Amniotic epithelial cell (primary cell): ENCODE data around the gene PTH1R.

ENCODE experiments used
- DNase-seq: peaks from one replicate; pipeline ENCODE4 v3.0.0-alpha.2; 2010; ENCODE audit warnings: low read depth

Gene PTH1R

GRCh38 chr3:46913644-46914043, 36.1 kb downstream of the PTH1R start:
- peak; percentile 78 for DNase-seq

DNA sequence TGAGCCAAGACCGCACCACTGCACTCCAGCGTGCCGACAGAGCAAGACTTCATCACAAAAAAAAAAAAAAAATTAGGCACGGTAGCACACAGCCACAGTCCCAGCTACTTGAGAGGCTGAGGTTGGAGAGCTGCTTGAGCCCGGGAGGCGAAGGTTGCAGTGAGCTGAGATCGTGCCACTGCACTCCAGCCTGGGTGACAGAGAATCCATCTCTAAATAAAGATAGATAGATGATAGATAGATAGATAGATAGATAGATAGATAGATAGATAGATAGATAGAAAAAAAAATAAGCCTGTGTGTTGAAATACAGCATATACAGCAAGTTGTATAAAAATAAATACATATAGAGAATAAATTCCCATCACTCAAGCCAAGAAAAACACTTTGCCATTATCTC, 37.3 kb downstream of the PTH1R start:
- DNase-seq, result no peak

DNA sequence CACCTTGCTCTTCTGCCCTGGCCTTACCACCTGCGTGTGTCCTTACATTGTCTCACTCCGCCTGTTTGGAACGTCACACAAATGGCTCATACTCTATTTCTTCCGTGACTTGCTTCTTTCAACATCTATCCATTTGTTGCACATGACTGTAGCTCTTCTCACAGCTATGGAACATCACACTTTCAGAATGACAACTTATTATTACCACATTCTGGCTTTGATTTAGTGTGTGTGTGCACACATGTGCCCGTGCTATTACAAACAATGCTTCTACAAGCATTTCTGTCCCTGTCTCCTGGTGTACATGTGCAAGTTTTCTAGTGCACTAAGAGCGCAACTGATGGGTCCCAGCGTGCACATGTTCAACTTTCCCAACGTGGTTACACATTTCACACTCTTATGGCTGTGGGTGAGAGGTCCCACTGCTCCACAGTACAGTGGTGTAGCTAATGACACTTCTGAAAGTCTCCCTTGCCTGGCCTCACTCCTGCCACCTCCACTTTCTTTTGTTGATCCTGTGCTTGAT, 37.8 kb downstream of the PTH1R start:
- DNase-seq, result no peak

DNA sequence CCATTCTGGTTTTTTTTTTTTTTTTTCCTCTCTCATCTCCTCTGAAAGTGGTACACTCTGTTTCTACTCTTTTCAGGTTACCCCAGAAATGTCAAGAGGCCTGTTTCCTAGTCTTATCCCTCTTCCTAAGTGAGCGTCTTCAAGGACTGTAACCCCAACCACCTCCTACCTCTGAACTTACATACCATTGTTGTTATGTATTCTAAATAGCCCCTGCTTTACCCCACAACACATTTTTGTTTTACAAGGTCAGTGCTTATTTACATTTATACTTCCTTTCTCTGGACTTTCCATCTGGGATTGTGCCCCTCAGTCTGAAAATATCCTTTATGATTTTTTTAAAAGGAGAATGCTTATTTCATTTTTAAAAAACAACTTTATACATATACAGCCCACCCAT, 38.8 kb downstream of the PTH1R start:
- no peak for DNase-seq

DNA sequence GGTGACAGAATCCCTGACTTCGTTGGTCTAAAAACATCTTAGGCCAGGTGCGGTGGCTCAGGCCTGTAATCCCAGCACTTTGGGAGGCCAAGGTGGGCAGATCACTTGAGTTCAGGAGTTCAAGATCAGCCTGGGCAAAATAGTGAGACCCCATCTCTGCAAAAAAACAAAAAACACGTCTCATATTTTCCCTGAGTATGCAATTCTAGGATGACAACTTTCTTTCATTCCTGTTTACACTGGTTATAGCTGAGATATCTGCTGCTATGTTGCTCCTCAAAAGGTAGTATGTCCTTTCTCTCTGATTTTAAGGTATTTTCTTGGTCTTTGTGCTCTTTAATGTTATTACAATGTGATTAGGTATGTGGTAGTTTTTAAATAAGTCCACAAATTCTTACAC, 39.3 kb downstream of the PTH1R start:
- no peak for DNase-seq

DNA sequence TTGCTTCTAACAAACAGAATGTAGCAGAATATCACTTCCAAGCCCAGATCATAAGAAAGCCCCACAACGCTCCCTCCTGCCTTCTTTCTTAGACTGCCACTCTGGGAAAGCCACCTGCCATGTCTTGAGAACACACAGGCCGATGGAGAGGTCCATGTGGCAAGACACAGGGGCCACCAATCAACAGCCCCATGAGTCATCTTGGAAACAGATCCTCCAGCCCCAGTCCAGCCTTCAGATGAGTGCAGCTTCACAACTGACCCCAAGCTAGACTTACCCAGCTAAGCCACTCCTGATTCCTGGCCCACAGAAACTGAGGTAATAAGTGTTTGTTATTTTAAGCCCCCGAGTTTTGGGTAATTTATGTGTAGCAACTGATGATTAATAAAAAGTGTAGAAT, 39.7 kb downstream of the PTH1R start:
- no peak for DNase-seq

- DNase-seq, result no peak
These were observed 40.7 kb downstream of the PTH1R start for GRCh38 chr3:46918202-46918601.

- DNase-seq, result no peak
These were observed 41.1 kb downstream of the PTH1R start for GRCh38 chr3:46918634-46919033.

GRCh38 chr3:46921041-46921440, 43.5 kb downstream of the PTH1R start:
- DNase-seq, result no peak

DNA sequence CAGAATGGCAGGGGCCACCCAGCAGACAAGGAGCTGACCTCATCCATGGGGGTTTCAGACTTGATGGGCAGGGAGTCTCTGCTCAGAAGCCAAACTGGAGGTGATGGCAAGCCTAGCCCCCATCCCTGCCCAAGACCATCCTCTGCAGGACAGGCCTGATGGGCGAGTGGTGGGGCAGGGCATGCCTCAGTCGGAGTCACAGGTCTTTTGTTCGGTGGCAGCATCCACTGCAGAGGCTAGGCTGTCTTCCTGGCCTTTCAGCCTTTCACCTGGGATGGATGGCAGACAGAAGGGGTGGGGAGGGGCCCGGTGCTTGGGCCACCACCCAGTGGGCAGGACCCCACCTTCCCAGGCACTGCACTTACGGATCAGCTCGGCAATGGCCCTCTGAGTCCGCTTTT, 44.4 kb downstream of the PTH1R start:
- DNase-seq, result no peak

DNA sequence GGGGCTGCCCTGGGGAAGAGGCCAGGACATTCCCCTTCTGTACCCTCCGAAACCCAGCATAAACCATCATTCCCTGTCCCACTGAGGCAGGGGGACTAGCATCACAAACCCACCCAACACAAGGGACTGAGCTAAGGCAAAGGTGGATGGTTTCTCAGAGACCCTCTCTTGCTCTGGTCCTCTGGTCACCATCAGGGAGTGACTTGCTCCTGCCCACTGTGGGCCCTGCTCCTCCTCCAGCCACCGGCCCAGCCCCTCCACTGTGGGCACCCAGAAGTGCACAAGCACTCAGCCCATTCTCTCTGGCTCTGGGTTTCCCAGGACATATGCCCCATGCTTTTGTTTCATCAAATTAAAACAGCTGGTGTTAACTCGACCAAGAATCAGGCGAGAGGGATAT, 44.9 kb downstream of the PTH1R start:
- DNase-seq, result no peak

- no peak for DNase-seq
These were observed 45.5 kb downstream of the PTH1R start for GRCh38 chr3:46922871-46923558.

- DNase-seq, result peak; percentile 33
These were observed 46.2 kb downstream of the PTH1R start for GRCh38 chr3:46923559-46924350.

DNA sequence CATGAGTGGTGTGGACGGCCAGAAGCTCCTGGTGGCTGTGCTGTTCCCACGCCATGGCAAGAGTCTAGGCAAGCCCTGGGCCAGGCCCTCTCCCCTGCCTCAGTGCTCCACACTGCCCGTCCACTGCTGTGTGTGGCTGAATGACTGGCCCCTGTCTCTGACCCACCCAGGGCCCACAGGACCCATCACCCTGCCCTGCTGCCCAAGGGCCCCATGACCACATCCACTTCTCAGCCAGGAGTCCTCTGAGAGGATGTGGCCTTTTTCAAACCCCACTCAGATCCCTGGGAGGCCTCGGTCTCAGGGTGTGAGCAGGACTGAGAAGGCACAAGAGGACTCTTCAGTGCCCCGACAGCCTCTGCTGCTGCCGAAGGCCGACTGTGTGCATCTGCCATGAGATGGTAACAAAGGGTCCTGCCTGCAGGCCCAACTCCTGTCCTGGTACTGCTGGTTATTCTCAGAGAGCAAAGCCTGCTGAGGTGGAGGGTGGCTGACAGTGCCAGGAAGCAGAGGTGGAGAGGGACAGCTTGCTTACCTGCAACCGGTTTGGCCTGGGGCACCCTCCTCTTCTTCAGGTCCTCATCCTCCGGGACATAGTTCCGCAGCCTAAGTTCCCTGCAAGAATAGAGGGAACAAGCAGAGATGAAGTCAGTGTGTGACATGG, 47.5 kb downstream of the PTH1R start:
- no peak for DNase-seq

GRCh38 chr3:46925585-46925934, 48.0 kb downstream of the PTH1R start:
- no peak for DNase-seq

- peak; percentile 63 for DNase-seq
These were observed 48.5 kb downstream of the PTH1R start for GRCh38 chr3:46926039-46926438.

DNA sequence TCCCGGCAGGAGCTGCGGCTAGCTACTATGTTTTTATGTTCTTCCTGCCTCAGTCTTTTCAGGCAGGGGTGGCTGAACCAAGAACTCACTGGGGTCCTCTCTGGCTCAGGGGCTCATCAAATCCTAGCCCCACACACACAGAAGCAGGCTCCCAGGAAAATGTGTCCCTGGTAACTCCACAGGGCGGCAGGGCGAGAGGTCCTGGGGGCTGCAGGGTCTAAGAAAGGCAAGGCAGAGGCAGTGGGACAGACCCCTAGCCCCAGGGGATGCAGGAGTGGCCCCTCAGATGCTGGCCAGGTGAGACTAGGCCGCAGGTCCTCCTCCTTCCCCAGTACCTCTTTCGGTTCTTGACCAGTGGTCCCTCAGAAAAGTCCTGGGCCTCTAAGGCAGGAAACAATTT, 48.9 kb downstream of the PTH1R start:
- DNase-seq, result no peak

DNA sequence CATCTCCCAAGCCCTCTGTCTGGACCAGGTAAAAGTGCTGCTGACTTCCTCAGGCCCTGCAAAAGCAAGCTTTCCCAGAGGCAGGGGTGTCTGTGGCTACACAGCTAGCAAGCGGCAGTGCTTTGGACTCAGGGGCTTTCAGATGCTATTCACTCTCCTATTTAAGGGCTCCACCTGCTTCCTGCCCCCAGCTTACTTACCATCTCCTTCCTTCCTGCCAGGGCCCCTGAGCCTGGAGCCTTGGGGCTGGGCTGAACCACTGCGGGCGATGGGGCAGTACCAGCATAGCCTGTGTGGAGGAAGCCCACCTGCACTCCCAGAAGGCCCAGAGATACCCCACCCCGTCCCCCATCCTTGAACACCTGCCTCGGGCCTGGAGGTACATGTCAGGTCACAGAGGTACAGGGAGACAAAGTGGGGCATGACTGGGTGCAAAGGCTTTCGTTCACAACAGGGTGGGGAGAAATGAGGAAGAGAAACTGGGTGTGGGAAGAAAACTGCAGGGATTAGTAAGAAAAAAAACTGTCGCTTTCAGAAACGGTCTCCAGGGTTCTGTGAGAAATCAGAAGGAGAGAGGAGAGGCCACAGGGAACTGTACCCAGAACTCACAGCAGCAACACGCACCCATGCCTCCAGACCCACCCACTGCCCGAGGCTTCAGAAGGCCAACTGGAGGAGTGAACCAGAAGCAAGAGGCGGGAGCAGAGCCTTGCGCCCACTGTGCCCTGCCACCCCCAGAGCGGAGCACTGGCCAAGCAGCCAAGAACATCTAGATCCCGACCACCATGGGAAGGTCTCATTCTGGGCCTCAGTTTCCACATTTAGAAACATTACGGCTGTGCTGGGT, 49.6 kb downstream of the PTH1R start:
- DNase-seq, result no peak

- DNase-seq, result no peak
These were observed 50.2 kb downstream of the PTH1R start for GRCh38 chr3:46927718-46928073.

- peak; percentile 65 for DNase-seq
These were observed 50.8 kb downstream of the PTH1R start for GRCh38 chr3:46928282-46928681.

GRCh38 chr3:46929324-46929723, 51.8 kb downstream of the PTH1R start:
- DNase-seq, result no peak
